GM19240 (cell line): ENCODE data around the gene SPOCK2.
"Not testable (repeated sequence)": the region's sequence is repeated elsewhere in the genome, so short reads cannot be mapped to it uniquely, and the experiment has no call there.

ENCODE experiments used
- DNase-seq: peaks from one replicate; pipeline ENCODE4 v3.0.0; 2011; ENCODE audit warnings: low spot score; ENCODE audit not compliant: insufficient read length

Gene SPOCK2, protein sequence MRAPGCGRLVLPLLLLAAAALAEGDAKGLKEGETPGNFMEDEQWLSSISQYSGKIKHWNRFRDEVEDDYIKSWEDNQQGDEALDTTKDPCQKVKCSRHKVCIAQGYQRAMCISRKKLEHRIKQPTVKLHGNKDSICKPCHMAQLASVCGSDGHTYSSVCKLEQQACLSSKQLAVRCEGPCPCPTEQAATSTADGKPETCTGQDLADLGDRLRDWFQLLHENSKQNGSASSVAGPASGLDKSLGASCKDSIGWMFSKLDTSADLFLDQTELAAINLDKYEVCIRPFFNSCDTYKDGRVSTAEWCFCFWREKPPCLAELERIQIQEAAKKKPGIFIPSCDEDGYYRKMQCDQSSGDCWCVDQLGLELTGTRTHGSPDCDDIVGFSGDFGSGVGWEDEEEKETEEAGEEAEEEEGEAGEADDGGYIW

GRCh38 chr10:72087969-72088888, at the start of gene SPOCK2:
Gene SPOCK2, minus strand, starts transcription at chr10:72088551. Its CDS starts 223 bp downstream, at chr10:72088328.
- no peak for DNase-seq

GRCh38 chr10:72137583-72137982, 49.2 kb upstream of the SPOCK2 start:
- no peak for DNase-seq

- DNase-seq: not testable (repeated sequence)
These were observed 47.9 kb upstream of the SPOCK2 start for GRCh38 chr10:72136225-72136624.

GRCh38 chr10:72134785-72135767, 46.7 kb upstream of the SPOCK2 start:
- no peak for DNase-seq

- DNase-seq: peak; percentile 7
These were observed 45.2 kb upstream of the SPOCK2 start for GRCh38 chr10:72133517-72133916.

DNA sequence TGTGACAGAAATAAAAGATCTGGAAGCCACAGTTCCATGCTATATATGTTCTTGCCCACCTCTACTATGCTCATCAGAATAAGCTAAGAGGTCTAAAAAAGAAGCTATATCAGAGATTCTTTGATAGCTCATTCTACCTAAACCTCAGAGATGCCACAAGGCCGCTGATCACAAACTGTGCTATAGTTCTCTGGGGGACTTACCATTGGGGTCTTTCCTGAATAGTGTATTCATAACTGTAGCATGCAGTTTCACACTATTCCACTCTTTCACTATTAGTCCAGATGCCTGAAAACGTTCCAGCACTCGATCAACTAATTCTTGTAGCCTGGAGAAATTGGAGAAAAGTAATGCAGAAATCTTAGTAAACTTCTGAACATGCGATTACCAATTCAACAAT, 44.5 kb upstream of the SPOCK2 start:
- DNase-seq: no peak

DNA sequence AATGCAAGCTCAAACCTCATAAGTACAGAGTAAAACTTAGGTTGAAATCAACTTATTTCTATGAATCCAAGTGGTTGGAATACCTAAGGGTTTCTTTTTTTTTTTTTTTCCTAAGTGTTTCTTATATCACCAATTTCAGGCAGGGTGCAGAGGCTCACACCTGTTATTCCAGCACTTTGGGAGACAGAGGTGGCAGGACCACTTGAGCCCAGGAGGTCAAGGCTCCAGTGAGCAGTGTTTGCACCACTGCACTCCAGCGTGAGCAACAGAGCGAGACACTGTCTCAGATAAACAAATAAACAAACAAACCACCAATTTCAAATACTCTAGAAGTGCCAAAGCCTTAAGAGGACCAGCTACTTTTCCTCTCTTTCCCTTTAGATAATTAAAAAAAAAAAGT, 39.2 kb upstream of the SPOCK2 start:
- no peak for DNase-seq

DNA sequence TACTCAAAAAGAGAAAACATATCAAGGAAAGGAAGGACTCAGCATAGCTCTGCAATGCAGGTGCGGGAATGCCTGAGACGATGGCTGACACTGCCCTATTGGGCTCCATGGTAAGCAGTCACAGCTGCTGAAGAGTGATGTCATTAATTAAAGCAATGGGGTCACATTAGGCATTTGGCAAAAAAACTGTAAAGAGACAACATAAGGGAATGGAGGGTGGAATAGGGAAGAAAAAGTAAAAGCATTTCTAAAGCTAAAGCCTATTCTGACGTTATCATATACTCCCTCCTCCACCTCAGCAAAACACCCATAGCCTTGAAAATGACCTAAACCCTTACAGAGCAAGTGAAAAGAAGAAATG, 38.5 kb upstream of the SPOCK2 start:
- no peak for DNase-seq

GRCh38 chr10:72126184-72126871, 38.0 kb upstream of the SPOCK2 start:
- no peak for DNase-seq

DNA sequence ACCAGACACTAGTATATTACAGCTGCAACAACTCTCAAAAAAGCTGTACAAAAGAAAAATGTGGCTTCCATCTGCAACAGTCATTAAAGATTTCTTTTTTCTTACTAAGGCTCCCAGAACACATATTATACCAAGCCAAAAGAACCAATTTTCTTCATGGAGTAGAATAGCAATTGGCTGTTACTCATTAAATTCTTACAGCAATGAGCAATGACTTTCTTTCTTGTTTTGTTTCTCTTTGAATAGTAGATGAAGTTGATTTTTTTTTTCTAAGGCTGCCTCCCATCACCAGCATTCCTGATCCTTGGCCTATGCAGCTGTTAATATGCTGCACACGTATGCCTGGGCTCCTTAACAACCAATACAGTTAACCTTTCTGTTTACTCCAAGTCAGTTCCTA, 36.6 kb upstream of the SPOCK2 start:
- DNase-seq: no peak

DNA sequence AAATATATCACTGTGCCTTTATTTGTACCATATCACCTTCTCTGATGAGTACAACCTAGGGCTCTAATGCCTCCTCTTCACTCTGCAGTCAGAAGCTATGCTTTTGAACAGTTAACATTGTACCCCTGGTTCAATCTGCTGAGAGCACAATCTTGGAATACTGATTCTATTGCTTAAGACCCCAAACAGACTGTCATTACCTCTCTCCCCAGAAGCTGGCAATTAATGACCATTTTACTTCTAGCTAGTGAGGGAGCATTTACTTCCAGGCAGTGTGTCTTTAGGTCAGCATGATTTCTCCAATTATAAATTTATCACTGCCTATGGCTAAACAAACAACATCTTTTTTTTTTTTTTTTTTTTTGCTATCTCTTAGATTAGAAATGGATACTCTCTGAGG, 36.0 kb upstream of the SPOCK2 start:
- no peak for DNase-seq

DNA sequence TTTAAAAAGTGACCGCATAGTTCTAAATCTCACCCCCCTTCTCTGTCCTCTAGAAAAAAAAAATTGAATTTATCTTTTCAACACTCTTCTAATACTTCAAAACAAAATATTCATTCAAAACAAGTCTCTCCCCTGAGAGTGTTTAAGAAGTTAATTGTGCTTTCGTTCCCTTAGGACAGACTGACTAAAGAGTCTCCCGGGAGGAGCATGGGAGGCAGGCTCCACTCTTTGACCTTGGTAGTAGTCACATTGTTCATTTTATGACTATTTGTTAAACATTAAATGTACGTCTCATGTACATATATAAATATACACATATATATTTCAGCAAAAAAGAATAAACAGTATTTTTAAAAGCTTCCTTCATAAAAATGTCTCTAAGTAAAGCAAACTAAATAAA, 35.3 kb upstream of the SPOCK2 start:
- no peak for DNase-seq

- no peak for DNase-seq
These were observed 33.9 kb upstream of the SPOCK2 start for GRCh38 chr10:72122221-72122620.

- DNase-seq: no peak
These were observed 33.0 kb upstream of the SPOCK2 start for GRCh38 chr10:72121389-72121788.

DNA sequence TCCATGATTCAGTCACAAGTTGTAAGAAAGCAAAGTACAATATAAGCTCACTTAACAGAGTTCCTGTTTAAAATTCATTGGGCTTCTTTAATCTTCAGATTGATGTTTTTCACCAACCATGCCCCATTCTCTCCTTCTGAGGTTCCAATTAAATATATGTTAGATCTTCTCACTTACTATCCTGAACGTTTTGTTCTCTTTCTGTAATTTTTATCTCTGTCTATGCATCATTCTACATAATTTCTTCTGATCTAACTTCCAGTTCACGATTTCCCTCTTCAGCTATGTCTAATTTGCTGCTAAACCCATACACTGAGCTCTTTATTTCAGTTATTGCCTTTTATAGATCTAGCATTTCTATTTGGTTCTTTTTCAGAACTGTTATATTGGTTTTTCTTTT, 28.0 kb upstream of the SPOCK2 start:
- no peak for DNase-seq

DNA sequence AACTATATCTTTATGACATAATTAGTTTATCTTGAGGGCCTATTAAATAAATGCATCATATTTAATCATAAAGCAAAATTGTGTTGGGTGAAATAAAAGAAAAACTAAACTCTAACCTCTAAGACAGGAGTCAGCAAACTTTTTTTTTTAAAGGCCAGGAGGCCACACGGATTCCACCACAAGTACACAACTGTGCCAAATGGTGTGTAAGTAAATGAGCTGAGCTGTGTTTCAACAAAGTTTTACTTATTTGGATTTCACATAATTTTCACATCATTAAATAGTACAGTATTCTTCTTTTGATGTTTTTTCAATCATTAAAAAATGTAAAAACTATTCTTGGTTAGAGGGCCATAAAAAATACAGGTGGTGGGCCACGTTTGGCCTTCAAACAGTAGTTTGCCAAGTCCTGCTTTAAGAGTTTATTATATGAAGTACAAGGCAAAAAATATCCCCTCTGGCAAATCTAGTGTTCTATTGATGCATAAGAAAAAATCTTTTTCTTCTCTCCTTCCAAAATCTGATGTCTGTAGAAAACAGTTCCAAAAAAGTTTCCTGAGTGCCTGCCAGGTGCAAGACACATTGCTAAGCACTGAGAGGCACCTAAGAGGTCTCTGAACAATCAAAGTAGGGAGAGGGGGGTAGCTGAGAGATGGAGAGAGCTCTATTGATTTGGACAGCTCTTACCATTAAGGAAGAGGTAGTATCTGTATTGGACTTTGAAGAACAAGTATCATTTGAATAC, 26.5 kb upstream of the SPOCK2 start:
- no peak for DNase-seq

- no peak for DNase-seq
These were observed 22.5 kb upstream of the SPOCK2 start for GRCh38 chr10:72110673-72111401.

- DNase-seq: no peak
These were observed 21.3 kb upstream of the SPOCK2 start for GRCh38 chr10:72109636-72110157.
